Astrocyte of the spinal cord (primary cell): ENCODE measurements around the gene SMLR1.

Experiments used
- DNase-seq: peaks from one replicate; pipeline ENCODE4 v3.0.0; 2011; ENCODE audit warnings: low read depth, low spot score
- H3K4me3 ChIP-seq: 2 replicates; pipeline ENCODE4 v1.5.1; 2011; ENCODE audit warnings: low read depth, mild to moderate bottlenecking, low read length, moderate library complexity
- in situ Hi-C: cut with HindIII; loops from 2 replicates; pipeline ENCODE4 v1.10.0; 2017; ENCODE audit warnings: low sequenced_read_pairs
- TF ChIP-seq, protein P1 (sequence below): IDR thresholded peaks from 2 replicates; pipeline ENCODE4 v1.5.1; 2012; ENCODE audit warnings: low read depth, mild to moderate bottlenecking, low read length, inconsistent platforms

SMLR1 gene

DNA sequence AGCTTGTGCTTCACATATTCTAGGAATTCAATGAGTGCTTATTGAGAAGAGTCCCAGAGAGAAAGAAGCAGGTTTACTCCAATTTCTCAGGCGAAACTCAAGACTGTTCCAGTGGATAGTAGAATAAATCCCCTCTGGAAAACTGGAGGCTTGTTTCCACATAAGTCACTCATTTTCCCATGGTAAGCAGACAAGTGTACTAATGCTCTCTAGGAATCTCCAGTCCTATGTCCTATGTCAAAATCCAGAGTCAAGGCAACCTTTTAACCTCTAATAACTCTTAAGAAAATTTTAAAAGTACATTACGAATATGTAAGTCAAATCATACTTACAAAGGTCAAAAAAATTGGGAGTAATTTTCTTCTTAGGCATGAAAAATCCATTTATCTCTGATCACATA, 35.2 kb downstream of the SMLR1 start:
- no peak for DNase-seq
- no peak overlapping the region for H3K4me3 ChIP-seq
- TF ChIP-seq, protein P1, sequence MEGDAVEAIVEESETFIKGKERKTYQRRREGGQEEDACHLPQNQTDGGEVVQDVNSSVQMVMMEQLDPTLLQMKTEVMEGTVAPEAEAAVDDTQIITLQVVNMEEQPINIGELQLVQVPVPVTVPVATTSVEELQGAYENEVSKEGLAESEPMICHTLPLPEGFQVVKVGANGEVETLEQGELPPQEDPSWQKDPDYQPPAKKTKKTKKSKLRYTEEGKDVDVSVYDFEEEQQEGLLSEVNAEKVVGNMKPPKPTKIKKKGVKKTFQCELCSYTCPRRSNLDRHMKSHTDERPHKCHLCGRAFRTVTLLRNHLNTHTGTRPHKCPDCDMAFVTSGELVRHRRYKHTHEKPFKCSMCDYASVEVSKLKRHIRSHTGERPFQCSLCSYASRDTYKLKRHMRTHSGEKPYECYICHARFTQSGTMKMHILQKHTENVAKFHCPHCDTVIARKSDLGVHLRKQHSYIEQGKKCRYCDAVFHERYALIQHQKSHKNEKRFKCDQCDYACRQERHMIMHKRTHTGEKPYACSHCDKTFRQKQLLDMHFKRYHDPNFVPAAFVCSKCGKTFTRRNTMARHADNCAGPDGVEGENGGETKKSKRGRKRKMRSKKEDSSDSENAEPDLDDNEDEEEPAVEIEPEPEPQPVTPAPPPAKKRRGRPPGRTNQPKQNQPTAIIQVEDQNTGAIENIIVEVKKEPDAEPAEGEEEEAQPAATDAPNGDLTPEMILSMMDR = no peak
- in situ Hi-C loops = no loop called here

DNA sequence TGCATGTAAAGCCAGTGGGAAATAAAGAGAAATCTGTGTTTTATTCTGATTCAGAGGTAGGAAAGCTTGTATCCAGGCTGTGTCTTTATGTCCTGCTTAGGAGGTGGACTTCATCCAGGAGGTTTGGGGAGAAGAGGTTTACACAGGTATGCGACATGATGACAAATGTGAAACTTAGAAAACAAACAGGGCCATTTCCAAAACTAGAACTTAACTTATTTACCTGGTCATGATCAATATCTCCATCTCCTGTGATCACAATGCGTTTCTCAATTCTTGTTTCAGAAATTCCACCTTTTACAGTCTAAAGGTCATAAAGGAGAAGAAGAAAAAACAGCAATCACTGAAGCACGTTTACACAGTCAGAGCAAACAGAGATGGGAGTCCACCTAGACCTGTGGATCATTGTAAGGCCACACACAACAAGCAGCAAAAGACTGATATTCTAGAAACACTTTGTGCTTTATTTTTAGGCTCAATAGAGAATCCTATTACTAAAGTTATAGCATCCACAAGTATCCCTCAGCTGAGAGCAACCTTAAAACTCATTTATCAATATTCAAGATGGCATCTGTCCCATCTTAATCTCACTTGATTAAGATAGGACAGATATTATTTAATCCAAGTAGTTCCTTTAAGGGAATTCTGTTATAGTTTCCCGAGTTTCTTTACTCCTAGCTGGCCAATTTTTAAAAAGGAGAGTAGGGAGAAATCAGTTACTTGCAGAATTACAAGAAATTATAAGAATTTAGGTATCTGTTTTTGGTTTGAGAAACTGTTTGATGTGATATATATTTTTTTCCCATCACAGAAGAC, 36.4 kb downstream of the SMLR1 start:
- H3K4me3 ChIP-seq = no peak overlapping the region
- DNase-seq = no peak
- TF ChIP-seq, protein P1 = no peak
- in situ Hi-C loops = no loop called here

DNA sequence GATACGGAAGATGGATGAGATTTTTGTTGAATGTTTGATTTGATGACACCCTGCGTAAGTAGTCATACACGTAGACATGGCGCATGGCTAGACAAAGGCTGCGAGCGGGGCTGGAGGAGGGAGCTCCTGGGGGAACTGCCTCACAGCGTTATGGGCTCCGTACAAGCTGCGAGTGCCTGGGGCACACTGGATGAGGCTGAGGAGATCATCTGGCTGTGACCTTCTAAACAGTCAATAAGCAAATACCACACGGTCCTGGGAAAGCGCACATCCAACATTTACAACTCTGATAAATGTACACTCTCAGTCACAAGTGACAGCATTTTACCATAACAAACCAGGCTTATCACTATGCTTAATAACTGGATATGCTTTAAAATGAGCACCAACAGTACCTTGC, 37.1 kb downstream of the SMLR1 start:
- TF ChIP-seq, protein P1 = no peak
- DNase-seq = no peak
- no peak overlapping the region for H3K4me3 ChIP-seq
- in situ Hi-C loops = no loop called here

GRCh38 chr6:130865793-130866192, 38.6 kb downstream of the SMLR1 start:
- in situ Hi-C loops = no loop called here
- DNase-seq = no peak
- TF ChIP-seq, protein P1 = no peak
- no peak overlapping the region for H3K4me3 ChIP-seq

- DNase-seq = no peak
- TF ChIP-seq, protein P1 = no peak
- no peak overlapping the region for H3K4me3 ChIP-seq
- in situ Hi-C loops = no loop called here
Measured at GRCh38 chr6:130869681-130870080, 42.5 kb downstream of the SMLR1 start.

GRCh38 chr6:130870179-130870880, 43.1 kb downstream of the SMLR1 start:
- no peak overlapping the region for H3K4me3 ChIP-seq
- TF ChIP-seq, protein P1 = no peak
- in situ Hi-C loops = no loop called here
- no peak for DNase-seq
